HG02610 (cell line): ENCODE results near the gene HPSE.
"Not testable (repeated sequence)": the region's sequence is repeated elsewhere in the genome, so short reads cannot be mapped to it uniquely, and the experiment has no call there.

ENCODE experiments used
- ATAC-seq: cut with Tn5 transposase; IDR thresholded peaks from one replicate; pipeline ENCODE4 v1.9.1; 2021; ENCODE audit warnings: mild to moderate bottlenecking, moderate library complexity; ENCODE audit not compliant: unreplicated experiment

The HPSE gene

GRCh38 chr4:83335701-83336100 is 1.1 kb upstream of the HPSE start:
- ATAC-seq, result no peak

GRCh38 chr4:83331956-83332355 is 2.7 kb downstream of the HPSE start:
- ATAC-seq, result no peak

GRCh38 chr4:83329521-83330110 is 5.0 kb downstream of the HPSE start:
- no peak for ATAC-seq

GRCh38 chr4:83328521-83329187 is 6.0 kb downstream of the HPSE start:
- no peak for ATAC-seq

- ATAC-seq, result no peak
Measured at GRCh38 chr4:83326546-83326945, 8.1 kb downstream of the HPSE start.

GRCh38 chr4:83325306-83325705 is 9.3 kb downstream of the HPSE start:
- ATAC-seq, result not testable (repeated sequence)

GRCh38 chr4:83323136-83323535 is 11.5 kb downstream of the HPSE start:
- ATAC-seq, result no peak

- ATAC-seq, result peak; percentile 46
Measured at GRCh38 chr4:83320548-83320947, 14.1 kb downstream of the HPSE start.

- no peak for ATAC-seq
Measured at GRCh38 chr4:83318666-83319065, 16.0 kb downstream of the HPSE start.

- no peak for ATAC-seq
Measured at GRCh38 chr4:83317671-83318070, 17.0 kb downstream of the HPSE start.

- no peak for ATAC-seq
Measured at GRCh38 chr4:83316459-83317165, 18.0 kb downstream of the HPSE start.

- no peak for ATAC-seq
Measured at GRCh38 chr4:83315341-83315870, 19.2 kb downstream of the HPSE start.

- ATAC-seq, result no peak
Measured at GRCh38 chr4:83308672-83309071, 26.0 kb downstream of the HPSE start.

GRCh38 chr4:83307920-83308319 is 26.7 kb downstream of the HPSE start:
- ATAC-seq, result no peak

GRCh38 chr4:83305187-83305586 is 29.5 kb downstream of the HPSE start:
- no peak for ATAC-seq

- peak; percentile 64 for ATAC-seq
Measured at GRCh38 chr4:83297548-83298260, 36.9 kb downstream of the HPSE start.

- no peak for ATAC-seq
Measured at GRCh38 chr4:83293305-83294046, 41.2 kb downstream of the HPSE start.

GRCh38 chr4:83290059-83290774 is 44.4 kb downstream of the HPSE start:
- ATAC-seq, result not testable (repeated sequence)

GRCh38 chr4:83288381-83288780 is 46.3 kb downstream of the HPSE start:
- ATAC-seq, result not testable (repeated sequence)

- ATAC-seq, result no peak
Measured at GRCh38 chr4:83285055-83285407, 49.6 kb downstream of the HPSE start.
